HG03196 (cell line): ENCODE data around the gene TFF2.

Experiments
- ATAC-seq: cut with Tn5 transposase; IDR thresholded peaks from one replicate; pipeline ENCODE4 v1.9.1; 2021; ENCODE audit not compliant: unreplicated experiment

TFF2 gene

GRCh38 chr21:42307106-42307505 lies 43.7 kb downstream of the TFF2 start:
- no peak for ATAC-seq

- ATAC-seq: no peak
Observed at GRCh38 chr21:42306366-42307035, 44.3 kb downstream of the TFF2 start.

GRCh38 chr21:42305707-42306147 lies 45.1 kb downstream of the TFF2 start:
- ATAC-seq: no peak

- ATAC-seq: no peak
Observed at GRCh38 chr21:42304556-42305454, 46.0 kb downstream of the TFF2 start.

- ATAC-seq: no peak
Observed at GRCh38 chr21:42303443-42303842, 47.4 kb downstream of the TFF2 start.

GRCh38 chr21:42302794-42303193 lies 48.0 kb downstream of the TFF2 start:
- ATAC-seq: no peak

GRCh38 chr21:42302076-42302650 lies 48.6 kb downstream of the TFF2 start:
- no peak for ATAC-seq

- ATAC-seq: no peak
Observed at GRCh38 chr21:42301371-42302075, 49.3 kb downstream of the TFF2 start.

- ATAC-seq: no peak
Observed at GRCh38 chr21:42300956-42301355, 49.8 kb downstream of the TFF2 start.

- no peak for ATAC-seq
Observed at GRCh38 chr21:42300045-42300583, 50.7 kb downstream of the TFF2 start.

- no peak for ATAC-seq
Observed at GRCh38 chr21:42299324-42300044, 51.3 kb downstream of the TFF2 start.

- no peak for ATAC-seq
Observed at GRCh38 chr21:42298657-42299056, 52.1 kb downstream of the TFF2 start.

- no peak for ATAC-seq
Observed at GRCh38 chr21:42298237-42298636, 52.6 kb downstream of the TFF2 start.

GRCh38 chr21:42297377-42297776 lies 53.4 kb downstream of the TFF2 start:
- no peak for ATAC-seq

- no peak for ATAC-seq
Observed at GRCh38 chr21:42296501-42296900, 54.3 kb downstream of the TFF2 start.
